SK-N-SH treated with all-trans-retinoic acid at 6 μM for 48 hours (cell line): ENCODE data around the gene NHS.

Experiments
- ARNTL ChIP-seq: fragments of 450-650 bp; formaldehyde crosslinking; IDR thresholded peaks from 2 replicates; pipeline ENCODE4 v1.5.0; 2020; ENCODE audit warnings: low read depth, mild to moderate bottlenecking, moderate library complexity, borderline replicate concordance
- CSDC2 ChIP-seq: fragments of 250-450 bp; sonication (Bioruptor Pico); IDR thresholded peaks from 2 replicates; pipeline ENCODE4 v1.5.0; 2020; ENCODE audit warnings: mild to moderate bottlenecking, moderate library complexity
- OSR1 ChIP-seq: fragments of 250-450 bp; sonication (Bioruptor Pico); IDR thresholded peaks from 2 replicates; pipeline ENCODE4 v1.8.0; 2022; ENCODE audit warnings: moderate library complexity, mild to moderate bottlenecking, inconsistent platforms
- SNAI2 ChIP-seq: fragments of 250-450 bp; sonication (Bioruptor Pico); IDR thresholded peaks from 2 replicates; pipeline ENCODE4 v1.5.0; 2020; ENCODE audit warnings: mild to moderate bottlenecking, moderate library complexity
- TCF4 ChIP-seq: fragments of 250-450 bp; sonication (Bioruptor Pico); IDR thresholded peaks from 2 replicates; pipeline ENCODE4 v1.8.0; 2021; ENCODE audit warnings: mild to moderate bottlenecking, moderate library complexity, borderline replicate concordance
- ZFP3 ChIP-seq: fragments of 250-450 bp; sonication (Bioruptor Pico); IDR thresholded peaks from 2 replicates; pipeline ENCODE4 v1.5.0; 2020; ENCODE audit warnings: mild to moderate bottlenecking, moderate library complexity
- ZNF70 ChIP-seq: fragments of 450-650 bp; formaldehyde crosslinking; IDR thresholded peaks from 2 replicates; pipeline ENCODE4 v1.5.0; 2020; ENCODE audit warnings: mild to moderate bottlenecking, moderate library complexity

DNA sequence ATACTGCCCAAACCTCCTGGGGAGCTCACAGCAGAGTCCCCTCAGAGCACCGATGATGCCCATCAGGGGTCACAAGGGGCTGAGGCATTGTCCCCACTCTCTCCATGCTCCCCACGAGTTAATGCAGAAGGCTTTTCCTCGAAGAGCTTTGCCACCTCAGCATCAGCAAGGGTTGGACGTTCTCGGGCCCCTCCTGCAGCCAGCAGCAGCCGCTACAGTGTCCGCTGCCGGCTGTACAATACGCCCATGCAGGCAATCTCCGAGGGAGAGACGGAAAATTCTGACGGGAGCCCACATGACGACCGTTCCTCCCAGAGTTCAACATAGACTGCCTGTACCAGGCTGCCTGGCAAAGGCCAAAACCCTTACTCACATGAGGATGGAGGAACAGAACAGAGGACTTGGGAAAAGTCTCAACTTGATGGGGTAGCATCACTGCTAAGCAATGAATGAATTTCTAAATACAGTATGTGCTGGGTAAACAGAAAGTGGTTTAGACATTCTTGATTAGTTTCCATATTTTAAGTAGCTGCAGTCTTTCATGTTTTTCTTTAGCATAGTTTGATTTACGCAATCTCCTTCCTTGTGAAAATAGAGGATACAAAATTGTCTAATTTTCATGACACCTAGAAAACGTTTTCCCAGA, 357.3 kb downstream of the NHS start:
- TF ChIP-seq ZFP3 (no peak), OSR1 (CRISPR knock-in tag) (no peak), TCF4 (CRISPR knock-in tag) (no peak), CSDC2 (CRISPR knock-in tag) (no peak), ARNTL (CRISPR knock-in tag) (no peak), ZNF70 (no peak), SNAI2 (CRISPR knock-in tag) (no peak)
